H1 (cell line): ENCODE measurements around the gene MAFF. TPM values are rescaled to one million over a fixed set of nuclear protein-coding genes. Genes with fewer than 3 reads are reported as not detected.
A peak's percentile ranks its signal among the peaks of the same experiment; 100 is the strongest.

Experiments
- CTCF ChIA-PET: fragments of 300-600 bp; sonication (Branson Sonifier 250); formaldehyde crosslinking; loops from one replicate; lab custom pipeline; 2021; ENCODE audit not compliant: partially characterized antibody; lab: Charles Lee
- POLR2A ChIA-PET: fragments of 300-600 bp; sonication (Branson Sonifier 250); formaldehyde crosslinking; loops from one replicate; lab custom pipeline; 2021; ENCODE audit warnings: inconsistent platforms; ENCODE audit not compliant: partially characterized antibody; lab: Charles Lee
- DNase-seq, 2 experiments: peaks; one replicate each; pipeline versions ENCODE4 v3.0.0 to v3.0.0-alpha.2; 2010 to 2022; ENCODE audit warnings: low spot score in 2 of 2, low read depth in 1 of 2, mixed read lengths in 1 of 2
- FAIRE-seq: peaks from 2 replicates; lab custom pipeline; 2011; peaks lifted over from hg19 to GRCh38; lab: Jason Lieb, UNC
- H2AFZ ChIP-seq: 2 replicates; pipeline ENCODE4 v1.8.1; 2012; ENCODE audit warnings: low read length, inconsistent platforms
- H2AK5ac ChIP-seq: 2 replicates; pipeline ENCODE4 v1.6.1; 2013; ENCODE audit warnings: low read depth, low read length
- H2BK120ac ChIP-seq: replicated peaks from 2 replicates; pipeline ENCODE3; 2013; ENCODE audit warnings: low read depth, low read length, inconsistent platforms
- H2BK12ac ChIP-seq: 2 replicates; pipeline ENCODE4 v1.6.1; 2013; ENCODE audit warnings: low read depth, low read length
- H2BK15ac ChIP-seq: 2 replicates; pipeline ENCODE4 v1.6.1; 2013; ENCODE audit warnings: low read length
- H2BK20ac ChIP-seq: 2 replicates; pipeline ENCODE4 v1.6.1; 2013; ENCODE audit warnings: low read length
- H2BK5ac ChIP-seq: 2 replicates; pipeline ENCODE4 v1.6.1; 2013; ENCODE audit warnings: low read depth, low read length
- H3K14ac ChIP-seq: 2 replicates; pipeline ENCODE4 v1.6.1; 2013; ENCODE audit warnings: inconsistent platforms; ENCODE audit not compliant: insufficient read length
- H3K18ac ChIP-seq: 2 replicates; pipeline ENCODE4 v1.6.1; 2013; ENCODE audit warnings: low read length; ENCODE audit errors: extremely low read depth
- H3K23ac ChIP-seq: 2 replicates; pipeline ENCODE4 v1.6.1; 2013; ENCODE audit warnings: inconsistent platforms; ENCODE audit not compliant: insufficient read length
- H3K23me2 ChIP-seq: 2 replicates; pipeline ENCODE4 v1.6.1; 2013; ENCODE audit warnings: low read depth, low read length
- H3K27ac ChIP-seq: 2 replicates; pipeline ENCODE4 v1.6.1; 2011; ENCODE audit warnings: low read depth, low read length, inconsistent platforms
- H3K27me3 ChIP-seq, 4 experiments: replicated peaks in 1 of 4; 1 replicate in 1 of 4; 2 replicates in 3 of 4; pipeline versions ENCODE4 v1.6.1 to v1.8.1; 2011 to 2013; ENCODE audit warnings: low read length in 3 of 4, mild to moderate bottlenecking in 3 of 4, inconsistent platforms in 2 of 4, mixed read lengths in 2 of 4, moderate library complexity in 1 of 4; ENCODE audit not compliant: control insufficient read depth in 3 of 4, insufficient read depth in 3 of 4; ENCODE audit errors: extremely low read depth in 1 of 4
- H3K36me3 ChIP-seq, 4 experiments: 2 replicates each; pipeline versions ENCODE4 v1.6.1 to v1.8.1; 2011 to 2013; ENCODE audit warnings: mild to moderate bottlenecking in 4 of 4, low read length in 3 of 4, moderate library complexity in 2 of 4, control low read depth in 1 of 4, inconsistent platforms in 1 of 4; ENCODE audit not compliant: insufficient read depth in 4 of 4, control insufficient read depth in 2 of 4
- H3K4ac ChIP-seq: replicated peaks from 2 replicates; pipeline ENCODE3; 2013; ENCODE audit warnings: low read length, low read depth, mixed read lengths, inconsistent platforms; ENCODE audit not compliant: insufficient read length
- H3K4me1 ChIP-seq, 4 experiments: replicated peaks in 1 of 4; 1 replicate in 1 of 4; 2 replicates in 3 of 4; pipeline versions ENCODE4 v1.6.1 to v1.8.1; 2011 to 2013; ENCODE audit warnings: low read length in 3 of 4, inconsistent platforms in 2 of 4, mixed read lengths in 1 of 4; ENCODE audit not compliant: insufficient read depth in 4 of 4, control insufficient read depth in 3 of 4
- H3K4me2 ChIP-seq, 2 experiments: 2 replicates each; pipeline versions ENCODE4 v1.6.1 to v1.8.1; 2011 to 2013; ENCODE audit warnings: low read depth in 2 of 2, low read length in 2 of 2, control low read depth in 1 of 2, inconsistent platforms in 1 of 2, mild to moderate bottlenecking in 1 of 2; ENCODE audit not compliant: insufficient read depth in 1 of 2
- H3K4me3 ChIP-seq, 4 experiments: fragments of 200-600, 300-600 bp in 1 of 4; sonication (generic), shearing (Covaris generic), sonication (Bioruptor Twin) in 1 of 4; 2 replicates each; pipeline versions ENCODE4 v1.5.1 to v1.8.1; 2011 to 2016; ENCODE audit warnings: low read length in 4 of 4, low read depth in 3 of 4, control low read depth in 2 of 4, inconsistent platforms in 2 of 4, mild to moderate bottlenecking in 2 of 4, mixed read lengths in 1 of 4, moderate library complexity in 1 of 4; ENCODE audit not compliant: insufficient read depth in 2 of 4; ENCODE audit errors: extremely low read depth in 1 of 4
- H3K56ac ChIP-seq: replicated peaks from 2 replicates; pipeline ENCODE3; 2013; ENCODE audit warnings: low read depth, mild to moderate bottlenecking, mixed read lengths, low read length, inconsistent platforms; ENCODE audit not compliant: insufficient read length
- H3K79me1 ChIP-seq: 2 replicates; pipeline ENCODE4 v1.6.1; 2013; ENCODE audit warnings: low read depth, low read length, control low read depth
- H3K79me2 ChIP-seq, 2 experiments: 2 replicates each; pipeline versions ENCODE4 v1.6.1 to v1.8.1; 2012 to 2013; ENCODE audit warnings: low read length in 2 of 2, mild to moderate bottlenecking in 2 of 2, inconsistent platforms in 1 of 2; ENCODE audit not compliant: insufficient read depth in 2 of 2, control insufficient read depth in 1 of 2
- H3K9ac ChIP-seq, 4 experiments: replicated peaks in 1 of 4; 1 replicate in 1 of 4; 2 replicates in 3 of 4; pipeline versions ENCODE4 v1.6.1 to v1.8.1; 2011 to 2013; ENCODE audit warnings: low read depth in 3 of 4, low read length in 3 of 4, control low read depth in 2 of 4, mild to moderate bottlenecking in 2 of 4, moderate library complexity in 2 of 4, inconsistent platforms in 1 of 4; ENCODE audit errors: extremely low read depth in 1 of 4
- H3K9me3 ChIP-seq, 2 experiments: 2 replicates each; pipeline versions ENCODE4 v1.6.1 to v1.8.1; 2012 to 2013; ENCODE audit warnings: mild to moderate bottlenecking in 2 of 2, moderate library complexity in 2 of 2, control low read depth in 1 of 2, inconsistent platforms in 1 of 2, low read depth in 1 of 2, low read length in 1 of 2, mixed read lengths in 1 of 2; ENCODE audit not compliant: insufficient read depth in 2 of 2
- H4K20me1 ChIP-seq, 2 experiments: replicated peaks in 1 of 2; 2 replicates each; pipeline versions ENCODE3 to v1.8.1; 2011 to 2013; ENCODE audit warnings: inconsistent platforms in 2 of 2, low read length in 2 of 2, mild to moderate bottlenecking in 1 of 2; ENCODE audit not compliant: insufficient read depth in 2 of 2, control insufficient read depth in 1 of 2
- H4K5ac ChIP-seq: 2 replicates; pipeline ENCODE4 v1.6.1; 2013; ENCODE audit warnings: low read length, low read depth, mixed read lengths, inconsistent platforms; ENCODE audit not compliant: insufficient read length
- H4K8ac ChIP-seq: 2 replicates; pipeline ENCODE4 v1.8.0; 2013; ENCODE audit warnings: mild to moderate bottlenecking, moderate library complexity, low read length, inconsistent platforms; ENCODE audit not compliant: insufficient read depth; ENCODE audit errors: extremely low read depth
- H4K91ac ChIP-seq: replicated peaks from 2 replicates; pipeline ENCODE3; 2013; ENCODE audit warnings: low read length, mixed read lengths, inconsistent platforms; ENCODE audit not compliant: insufficient read length
- BRCA1 ChIP-seq: IDR thresholded peaks from 2 replicates; pipeline ENCODE4 v1.6.1; 2012; ENCODE audit warnings: low read depth, low read length, improper control_type of control experiment
- CTBP2 ChIP-seq: IDR thresholded peaks from 2 replicates; pipeline ENCODE4 v1.7.0; 2011; ENCODE audit warnings: borderline replicate concordance, mild to moderate bottlenecking, moderate library complexity, mixed read lengths, low read length; ENCODE audit not compliant: insufficient read depth, insufficient read length
- EZH2 ChIP-seq: fragments of 200-600 bp; sonication (generic); IDR thresholded peaks from 2 replicates; pipeline ENCODE4 v1.7.1; 2012; ENCODE audit warnings: low read depth, mild to moderate bottlenecking, moderate library complexity, low read length, inconsistent platforms; ENCODE audit not compliant: severe bottlenecking
- JUN ChIP-seq: IDR thresholded peaks from 2 replicates; pipeline ENCODE4 v1.6.1; 2011; ENCODE audit warnings: low read depth, mild to moderate bottlenecking, improper control_type of control experiment, low read length
- PHF8 ChIP-seq: fragments of 200-600 bp; sonication (generic); conservative IDR thresholded peaks from 2 replicates; pipeline ENCODE4 v1.7.1; 2012; ENCODE audit warnings: low read depth, mild to moderate bottlenecking, inconsistent platforms, low read length, moderate library complexity
- RNF2 ChIP-seq: fragments of 200-900, 300-1000 bp; sonication (generic); IDR thresholded peaks from 2 replicates; pipeline ENCODE4 v1.7.1; 2016; ENCODE audit warnings: borderline replicate concordance, low read depth, mild to moderate bottlenecking, antibody characterized with exemption, low read length; ENCODE audit not compliant: poor library complexity, severe bottlenecking; ENCODE audit errors: missing control alignments
- SIX5 ChIP-seq: IDR thresholded peaks from 2 replicates; pipeline ENCODE4 v1.6.1; 2011; ENCODE audit warnings: mild to moderate bottlenecking, low read depth, low read length
- SRF ChIP-seq: IDR thresholded peaks from 2 replicates; pipeline ENCODE4 v1.6.1; 2011; ENCODE audit warnings: mild to moderate bottlenecking, low read depth, low read length, moderate library complexity
- WGBS, 2 experiments: shearing (Covaris generic) in 1 of 2; methylation state at CpG; one replicate each; pipeline versions ENCODE4 v1.1.6 to v1.1.7; 2013 to 2015; ENCODE audit warnings: low lambda C conversion rate in 2 of 2, mixed read lengths in 2 of 2, inconsistent platforms in 1 of 2, low coverage in 1 of 2, missing lambda C conversion rate in 1 of 2; ENCODE audit not compliant: insufficient replicate concordance in 2 of 2, insufficient coverage in 1 of 2, insufficient read length in 1 of 2; ENCODE audit errors: extremely low coverage in 1 of 2, missing lambda C conversion rate in 1 of 2; 5-methylcytosine and 5-hydroxymethylcytosine counted together
- polyA plus RNA-seq, 7 experiments: library from polyadenylated mRNA; depleted of rRNA in 3 of 7; stranded (reverse) in 5 of 7; unstranded in 2 of 7; fragments of >200 nt in 5 of 7; fragments of 200-250 nt in 2 of 7; gene quantifications; 1 replicate in 5 of 7; 2 replicates in 1 of 7; 4 replicates in 1 of 7; pipeline versions ENCODE4 v1.2.1 to v1.2.3, GENCODE V29; 2011 to 2013; ENCODE audit warnings: missing spikeins in 2 of 7, mixed read lengths in 2 of 7
- total RNA-seq: library from RNA; stranded (reverse); fragmentation: NEBNext Ultra II Directional; extraction: Animal tissue kit (Norgen Biotek cat#: 25700); gene quantifications from 2 replicates; pipeline ENCODE4 v1.2.1, GENCODE V29; 2021

MAFF gene
- total and polyA plus RNA-seq, 2 of the 8 experiments (the other 6 are each of a cell fraction or from before 2014, with no cell fraction given) = 1.5 to 6.3 TPM

- TF ChIP-seq CTBP2 = no peak
- no peak for TF ChIP-seq SIX5
- TF ChIP-seq RNF2 = no peak
- TF ChIP-seq SRF = no peak
- TF ChIP-seq EZH2 = no peak
- no peak for TF ChIP-seq JUN
- TF ChIP-seq BRCA1 = no peak
- TF ChIP-seq PHF8 = no peak
- no peak overlapping the region for H2BK120ac ChIP-seq
- no peak overlapping the region for H4K91ac ChIP-seq
- no peak overlapping the region for H2BK20ac ChIP-seq
- no peaks in the 10 kb centered on the region for H3K27me3 ChIP-seq
- H3K79me2 ChIP-seq = no peaks in the 10 kb centered on the region
- no peaks in the 10 kb centered on the region for H3K79me1 ChIP-seq
- no peak overlapping the region for H3K4me2 ChIP-seq
- H4K5ac ChIP-seq = no peak overlapping the region
- DNase-seq = no peak
- H3K9me3 ChIP-seq = no peaks in the 10 kb centered on the region
- H2AFZ ChIP-seq = no peak overlapping the region
- no peak for FAIRE-seq
- no peak overlapping the region for H3K27ac ChIP-seq
- H3K4ac ChIP-seq = no peak overlapping the region
- no peaks in the 10 kb centered on the region for H4K20me1 ChIP-seq
- H3K9ac ChIP-seq = no peak overlapping the region
- H2AK5ac ChIP-seq = no peak overlapping the region
- H3K4me3 ChIP-seq = no peak overlapping the region
- H3K23ac ChIP-seq = no peak overlapping the region
- 89% methylated on average over 13 of the region's 13 CpGs; no CpG with 5 or more reads in 1 of the 2 experiments for WGBS, 2 experiments
- 0 out of 7 replicates have a peak, but pooled peaks cover 0 to 2% (median 0%) of the 10 kb centered on the region in 4 experiments for H3K4me1 ChIP-seq
- no peak overlapping the region for H3K56ac ChIP-seq
- H2BK5ac ChIP-seq = peak overlapping the region; percentile 7; the same call in 1 of the 2 replicates
- no peak overlapping the region for H2BK15ac ChIP-seq
- H3K23me2 ChIP-seq = no peaks in the 10 kb centered on the region
- ChIA-PET POLR2A (interaction anchor here (1.0 to 1.3 kb wide), 2 partner anchors 10 to 15 kb away, joined by 3 read pairs; no protein-coding TSS in a partner anchor), CTCF (interaction anchor here (0.8 to 4.6 kb wide), 9 partner anchors 9 to 193 kb away, joined by 3 to 25 read pairs (median 5); no protein-coding TSS in a partner anchor)
- H3K36me3 ChIP-seq = no peaks in the 10 kb centered on the region
- H3K18ac ChIP-seq = no peak overlapping the region; the same call in 1 of the 2 replicates
- no peak overlapping the region for H3K14ac ChIP-seq
- no peak overlapping the region for H2BK12ac ChIP-seq
- no peak overlapping the region for H4K8ac ChIP-seq
Measured at GRCh38 chr22:38163844-38164550, 37.8 kb upstream of the MAFF start.
